ENCODE results near the gene TRMT11. TPM values are rescaled to one million over a fixed set of nuclear protein-coding genes. Genes with fewer than 3 reads are reported as not detected.

The TRMT11 gene
- total RNA-seq, 1 experiment from 2014 or later: 36.7 TPM

DNA sequence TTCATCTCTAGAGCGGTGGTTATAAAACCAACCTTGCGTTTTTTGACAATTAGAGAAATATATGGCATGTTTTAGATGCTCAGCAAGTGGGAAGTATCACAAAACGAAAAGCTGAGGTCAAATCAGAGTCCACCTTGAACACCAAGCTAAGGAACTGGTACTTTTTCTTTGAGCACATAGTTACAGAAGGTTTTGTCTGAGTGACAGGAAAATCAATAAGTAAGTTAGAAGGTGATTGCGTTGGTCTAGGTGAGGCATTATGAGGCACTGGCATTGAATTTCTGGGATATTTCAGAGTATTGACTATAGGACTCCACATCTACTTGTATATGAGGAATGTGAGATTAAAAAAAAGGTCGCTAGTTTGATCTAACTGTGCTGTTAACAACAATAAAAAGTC lies 30.4 kb upstream of the TRMT11 start:
- Histone ChIP-seq H3K4me1 (peaks cover 7% of the 10 kb centered on the region), H3K4me3 (ENCODE audit: low read depth, low read length) (peak overlapping the region; percentile 99), H3K9me3 (peaks cover 5% of the 10 kb centered on the region), H3K36me3 (ENCODE audit: control insufficient read depth, insufficient read depth, low read length) (no peaks in the 10 kb centered on the region), H3K27me3 (replicated peaks; ENCODE audit: control insufficient read depth, insufficient read depth, low read length) (no peaks in the 10 kb centered on the region)
- no peak for DNase-seq
- ChIA-PET CTCF (interaction anchor here (0.6 to 3.0 kb wide), 30 partner anchors 8 to 202 kb away, joined by 3 to 58 read pairs (median 5); partner anchors contain the start of genes NCOA7 and TRMT11), POLR2A (interaction anchor here (0.6 to 1.7 kb wide), 9 partner anchors 8 to 175 kb away, joined by 3 to 6 read pairs (median 5); partner anchors contain the start of genes NCOA7 and TRMT11)
- TF ChIP-seq, protein P1, sequence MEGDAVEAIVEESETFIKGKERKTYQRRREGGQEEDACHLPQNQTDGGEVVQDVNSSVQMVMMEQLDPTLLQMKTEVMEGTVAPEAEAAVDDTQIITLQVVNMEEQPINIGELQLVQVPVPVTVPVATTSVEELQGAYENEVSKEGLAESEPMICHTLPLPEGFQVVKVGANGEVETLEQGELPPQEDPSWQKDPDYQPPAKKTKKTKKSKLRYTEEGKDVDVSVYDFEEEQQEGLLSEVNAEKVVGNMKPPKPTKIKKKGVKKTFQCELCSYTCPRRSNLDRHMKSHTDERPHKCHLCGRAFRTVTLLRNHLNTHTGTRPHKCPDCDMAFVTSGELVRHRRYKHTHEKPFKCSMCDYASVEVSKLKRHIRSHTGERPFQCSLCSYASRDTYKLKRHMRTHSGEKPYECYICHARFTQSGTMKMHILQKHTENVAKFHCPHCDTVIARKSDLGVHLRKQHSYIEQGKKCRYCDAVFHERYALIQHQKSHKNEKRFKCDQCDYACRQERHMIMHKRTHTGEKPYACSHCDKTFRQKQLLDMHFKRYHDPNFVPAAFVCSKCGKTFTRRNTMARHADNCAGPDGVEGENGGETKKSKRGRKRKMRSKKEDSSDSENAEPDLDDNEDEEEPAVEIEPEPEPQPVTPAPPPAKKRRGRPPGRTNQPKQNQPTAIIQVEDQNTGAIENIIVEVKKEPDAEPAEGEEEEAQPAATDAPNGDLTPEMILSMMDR (IDR thresholded peaks at IDR 0.05; ENCODE audit: insufficient read depth in 1 of 2, low read depth in 1 of 2, low read length in 1 of 2, severe bottlenecking in 1 of 2, unreplicated experiment in 1 of 2): no peak
- intact Hi-C loops (cut with micrococcal nuclease; ENCODE audit: unreplicated experiment): loop anchor here (1.0 to 5.0 kb wide), 8 partner anchors 10 to 644 kb away; partner anchors contain the start of gene NCOA7
- peaks cover 22% of the 10 kb centered on the region for H3K4me1 Mint-ChIP-seq (ENCODE audit: low read depth, unreplicated experiment)
- no peak overlapping the region for H3K4me3 Mint-ChIP-seq (ENCODE audit: unreplicated experiment)
- H3K27me3 Mint-ChIP-seq (ENCODE audit: insufficient read depth, unreplicated experiment): no peaks in the 10 kb centered on the region
- TSS peak; percentile 95 for BruUV-seq (replicated peaks)
- no peaks in the 10 kb centered on the region for H3K36me3 Mint-ChIP-seq (ENCODE audit: insufficient read depth, unreplicated experiment)
- peaks cover 17% of the 10 kb centered on the region for H3K9me3 Mint-ChIP-seq (ENCODE audit: unreplicated experiment)
- H3K27ac Mint-ChIP-seq (ENCODE audit: unreplicated experiment): peak overlapping the region; percentile 59

DNA sequence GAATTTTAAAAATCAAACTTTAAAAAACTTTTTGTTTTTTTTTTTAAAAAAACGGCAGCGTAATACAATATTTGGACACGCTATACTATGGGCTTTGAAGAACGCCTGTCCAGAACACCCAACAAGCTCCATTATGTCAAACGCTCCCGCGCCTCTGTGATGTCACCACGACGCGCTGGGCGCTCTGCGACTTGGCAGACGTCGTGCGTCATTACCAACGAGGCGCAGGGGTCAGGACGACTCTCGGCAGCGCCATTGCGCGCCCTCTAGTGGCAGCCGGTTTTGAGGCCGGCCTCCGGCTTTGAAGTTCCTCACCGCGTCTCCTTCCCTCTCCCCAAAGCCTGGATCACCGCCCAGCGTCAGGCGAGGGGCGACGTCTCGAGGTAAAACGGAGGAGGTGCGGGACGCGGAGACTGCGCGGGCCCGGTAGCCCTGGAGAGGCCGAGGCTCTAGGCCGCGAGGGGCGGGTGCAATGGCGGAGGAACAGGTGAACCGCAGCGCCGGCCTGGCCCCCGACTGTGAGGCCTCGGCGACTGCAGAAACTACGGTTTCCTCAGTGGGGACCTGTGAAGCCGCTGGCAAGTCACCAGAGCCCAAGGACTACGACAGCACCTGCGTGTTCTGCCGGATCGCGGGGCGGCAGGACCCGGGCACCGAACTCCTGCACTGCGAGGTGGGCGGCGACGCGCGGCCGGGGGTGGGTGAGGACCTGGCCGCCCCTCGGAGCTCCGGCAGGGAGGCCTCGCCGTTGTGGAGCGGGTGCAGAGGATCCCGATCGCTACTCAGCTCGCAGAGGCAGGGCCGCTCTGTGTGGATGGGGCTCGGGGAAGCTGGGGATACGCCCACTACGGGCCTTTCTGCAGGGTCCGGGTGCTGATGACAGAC lies 29.6 kb upstream of the TRMT11 start, which contains the start of gene HINT3:
HINT3 (plus strand) TSS at position 265 of the 885 bp plus-strand sequence; CDS start at position 473, 208 bp downstream.
- Mint-ChIP-seq H3K9me3 (ENCODE audit: unreplicated experiment) (peaks cover 11% of the 10 kb centered on the region), H3K4me1 (ENCODE audit: low read depth, unreplicated experiment) (peaks cover 14% of the 10 kb centered on the region), H3K36me3 (ENCODE audit: insufficient read depth, unreplicated experiment) (no peaks in the 10 kb centered on the region), H3K27ac (ENCODE audit: unreplicated experiment) (peak within 1 kb of the TSS; percentile 59), H3K4me3 (ENCODE audit: unreplicated experiment) (no peak within 1 kb of the TSS), H3K27me3 (ENCODE audit: insufficient read depth, unreplicated experiment) (no peaks in the 10 kb centered on the region)
- DNase-seq: peak; percentile 96 to 98
- intact Hi-C loops (cut with micrococcal nuclease; ENCODE audit: unreplicated experiment): loop anchor here (1.0 to 5.0 kb wide), 8 partner anchors 10 to 644 kb away; partner anchors contain the start of gene NCOA7
- POLR2A ChIA-PET: interaction anchor here (0.6 to 1.7 kb wide), 11 partner anchors 8 to 176 kb away, joined by 3 to 9 read pairs (median 5); partner anchors contain the start of genes NCOA7 and TRMT11
- Histone ChIP-seq H3K4me1 (peaks cover 7% of the 10 kb centered on the region), H3K36me3 (ENCODE audit: control insufficient read depth, insufficient read depth, low read length) (no peaks in the 10 kb centered on the region), H3K4me3 (ENCODE audit: low read depth, low read length) (peak within 1 kb of the TSS; percentile 99), H3K27me3 (replicated peaks; ENCODE audit: control insufficient read depth, insufficient read depth, low read length) (no peaks in the 10 kb centered on the region), H3K9me3 (peaks cover 5% of the 10 kb centered on the region)
- no TSS peak for BruUV-seq (replicated peaks)
- TF ChIP-seq, protein P1 (IDR thresholded peaks at IDR 0.05; ENCODE audit: insufficient read depth in 1 of 2, low read depth in 1 of 2, low read length in 1 of 2, severe bottlenecking in 1 of 2, unreplicated experiment in 1 of 2): peak; percentile 93 to 95
- CTCF ChIA-PET: interaction anchor here (0.6 to 3.0 kb wide), 33 partner anchors 8 to 203 kb away, joined by 3 to 58 read pairs (median 5); partner anchors contain the start of genes NCOA7 and TRMT11

DNA sequence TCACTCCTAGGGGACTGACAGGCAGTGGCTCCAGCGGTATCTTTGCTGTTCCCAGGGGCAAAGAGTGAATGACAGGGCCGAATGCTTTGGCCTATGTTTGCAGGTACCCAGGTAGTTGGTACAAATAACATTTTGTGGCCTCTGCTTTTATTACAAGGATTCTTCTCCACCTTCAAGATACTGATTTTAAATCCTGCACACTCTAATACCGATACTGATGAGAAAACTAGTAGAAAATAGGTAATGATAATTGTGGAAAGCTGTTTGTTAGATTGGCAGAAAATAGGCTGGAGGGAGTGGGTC lies 29.0 kb upstream of the TRMT11 start:
- TF ChIP-seq, protein P1 (IDR thresholded peaks at IDR 0.05; ENCODE audit: insufficient read depth in 1 of 2, low read depth in 1 of 2, low read length in 1 of 2, severe bottlenecking in 1 of 2, unreplicated experiment in 1 of 2): no peak
- peaks cover 8% of the 10 kb centered on the region for H3K4me1 Mint-ChIP-seq (ENCODE audit: low read depth, unreplicated experiment)

More for the DNA sequence above, 29.0 kb upstream of the TRMT11 start:
- Mint-ChIP-seq H3K27me3 (ENCODE audit: insufficient read depth, unreplicated experiment) (no peaks in the 10 kb centered on the region), H3K36me3 (ENCODE audit: insufficient read depth, unreplicated experiment) (no peaks in the 10 kb centered on the region), H3K9me3 (ENCODE audit: unreplicated experiment) (peaks cover 5% of the 10 kb centered on the region), H3K27ac (ENCODE audit: unreplicated experiment) (peak overlapping the region; percentile 59), H3K4me3 (ENCODE audit: unreplicated experiment) (no peak overlapping the region)
- POLR2A ChIA-PET: interaction anchor here (1.0 to 1.7 kb wide), 4 partner anchors 9 to 85 kb away, joined by 4 to 6 read pairs (median 5); partner anchors contain the start of gene TRMT11
- intact Hi-C loops (cut with micrococcal nuclease; ENCODE audit: unreplicated experiment): loop anchor here (2.0 to 5.0 kb wide), 4 partner anchors 39 to 645 kb away; no protein-coding TSS in a partner anchor
- DNase-seq: no peak
- CTCF ChIA-PET: interaction anchor here (1.1 to 3.0 kb wide), 6 partner anchors 12 to 167 kb away, joined by 3 to 58 read pairs (median 6); partner anchors contain the start of gene NCOA7
- Histone ChIP-seq H3K4me3 (ENCODE audit: low read depth, low read length) (peak overlapping the region; percentile 99), H3K27me3 (replicated peaks; ENCODE audit: control insufficient read depth, insufficient read depth, low read length) (no peaks in the 10 kb centered on the region), H3K36me3 (ENCODE audit: control insufficient read depth, insufficient read depth, low read length) (no peaks in the 10 kb centered on the region), H3K9me3 (peaks cover 5% of the 10 kb centered on the region), H3K4me1 (peaks cover 7% of the 10 kb centered on the region)
- no TSS peak for BruUV-seq (replicated peaks)

Measured in Caco-2 (cell line).